Endothelial cell of umbilical vein (primary cell): ENCODE measurements around the gene APBB2.

Source experiments
- CTCF ChIP-seq, 2 donors: IDR thresholded peaks; 1 replicate in 1 of 2; 2 replicates in 1 of 2; pipeline ENCODE4 v1.5.1; 2011; ENCODE audit warnings: low read length in 2 of 2, mild to moderate bottlenecking in 2 of 2, moderate library complexity in 2 of 2, control low read depth in 1 of 2, inconsistent platforms in 1 of 2, low read depth in 1 of 2; ENCODE audit not compliant: insufficient read depth in 1 of 2; ENCODE audit errors: extremely low read depth in 1 of 2
- EZH2 ChIP-seq: IDR thresholded peaks from 2 replicates; pipeline ENCODE4 v1.6.1; 2012; ENCODE audit warnings: borderline replicate concordance, low read depth, mild to moderate bottlenecking, moderate library complexity, low read length, inconsistent platforms; ENCODE audit not compliant: severe bottlenecking
- MAX ChIP-seq: IDR thresholded peaks from 2 replicates; pipeline ENCODE4 v1.6.1; 2011; ENCODE audit not compliant: insufficient read depth, insufficient read length
- POLR2A ChIP-seq: IDR thresholded peaks from 2 replicates; pipeline ENCODE4 v1.6.1; 2012; ENCODE audit warnings: low read depth, mild to moderate bottlenecking, control low read depth, low read length

- TF ChIP-seq CTCF (IDR thresholded peaks at IDR 0.05; ENCODE audit: extremely low read depth in 1 of 2, insufficient read depth in 1 of 2, low read depth in 1 of 2, low read length in 2 of 2) (peak; percentile 76 to 95), MAX (no peak), POLR2A (no peak), EZH2 (no peak)
These were observed 373.3 kb downstream of the APBB2 start for GRCh38 chr4:40840985-40841571.
